Heart left ventricle (tissue), 16 donors: ENCODE measurements around the gene NKIRAS2. TPM values are rescaled to one million over a fixed set of nuclear protein-coding genes. Genes with fewer than 3 reads are reported as not detected.
A peak's percentile ranks its signal among the peaks of the same experiment; 100 is the strongest.
"Not testable (repeated sequence)": the region's sequence is repeated elsewhere in the genome, so short reads cannot be mapped to it uniquely, and the experiment has no call there.

ENCODE experiments used
- ATAC-seq, 4 donors: fragments of 200-7000 bp; cut with Tn5 transposase; one replicate each; pipeline ENCODE4 v1.9.1; 2020 to 2022; ENCODE audit warnings: moderate library complexity in 4 of 4, mild to moderate bottlenecking in 3 of 4, moderate number of reproducible peaks in 1 of 4
- DNase-seq, 5 donors: peaks; one replicate each; pipeline ENCODE4 v3.0.0-alpha.2; 2020
- H3K27ac ChIP-seq, 12 donors: fragments of 200-600 bp; sonication (generic) in 4 of 12; one replicate each; pipeline versions ENCODE4 v1.5.0 to v1.8.0; 2016 to 2022; ENCODE audit warnings: mild to moderate bottlenecking in 2 of 12
- H3K27me3 ChIP-seq, 9 donors: fragments of 200-600 bp; sonication (generic) in 2 of 9; one replicate each; pipeline versions ENCODE4 v1.5.1 to v1.8.0; 2016 to 2022; ENCODE audit warnings: mild to moderate bottlenecking in 3 of 9
- H3K36me3 ChIP-seq, 9 donors: fragments of 200-600 bp; sonication (generic) in 2 of 9; one replicate each; pipeline versions ENCODE4 v1.5.0 to v1.8.0; 2018 to 2022; ENCODE audit warnings: mild to moderate bottlenecking in 2 of 9
- H3K4me1 ChIP-seq, 12 donors: fragments of 200-600 bp; sonication (generic) in 4 of 12; one replicate each; pipeline versions ENCODE4 v1.5.0 to v1.8.0; 2016 to 2022; ENCODE audit warnings: mild to moderate bottlenecking in 3 of 12
- H3K4me3 ChIP-seq, 12 donors: fragments of 200-600 bp; sonication (generic) in 4 of 12; one replicate each; pipeline versions ENCODE4 v1.5.0 to v1.8.0; 2017 to 2022; ENCODE audit warnings: mild to moderate bottlenecking in 9 of 12, moderate library complexity in 4 of 12
- H3K9me3 ChIP-seq, 12 donors: fragments of 200-600 bp; sonication (generic) in 4 of 12; one replicate each; pipeline versions ENCODE4 v1.5.0 to v1.8.0; 2016 to 2022; ENCODE audit warnings: mild to moderate bottlenecking in 1 of 12
- POLR2A ChIP-seq, 2 donors: fragments of 450-650 bp; IDR thresholded peaks; one replicate each; pipeline ENCODE4 v1.6.1; 2017; ENCODE audit warnings: antibody characterized with exemption in 2 of 2, mild to moderate bottlenecking in 2 of 2, moderate library complexity in 2 of 2
- WGBS, 4 donors: extraction: QIAGEN DNeasy Blood & Tissue Kit in 2 of 4; methylation state at CpG; one replicate each; pipeline versions ENCODE4 v1.1.5 to v1.1.7; 2013 to 2018; 5-methylcytosine and 5-hydroxymethylcytosine counted together
- intact Hi-C, 10 donors: fragments of 100-400 bp; cut with DNase I; formaldehyde crosslinking; loops; one replicate each; pipeline versions ENCODE4 v1.11.1 to v1.14.2; 2022
- polyA plus RNA-seq, 2 donors: library from polyadenylated mRNA; stranded (reverse); fragments of 200-250 nt; gene quantifications; one replicate each; pipeline ENCODE4 v1.2.3, GENCODE V29; 2013
- total RNA-seq, 9 donors: library from RNA; depleted of rRNA in 2 of 9; stranded (reverse); fragments of >200 nt in 2 of 9; fragmentation: NEBNext Ultra II Directional in 3 of 9; extraction: Animal tissue kit (Norgen Biotek cat#: 25700) in 3 of 9; gene quantifications; one replicate each; pipeline versions ENCODE4 v1.1.0 to v1.2.4, GENCODE V29; 2016 to 2023
- TF ChIP-seq, protein P1 (sequence below), 12 donors: fragments of 200-600 bp; sonication (generic) in 4 of 12; IDR thresholded peaks; one replicate each; pipeline versions ENCODE4 v1.5.0 to v1.8.0; 2018 to 2022; ENCODE audit warnings: antibody characterized with exemption in 12 of 12, mild to moderate bottlenecking in 5 of 12
- donor health status: ischemic (EF 13 %, LVEDD 7.1; RV severe dilation, severe dysfunction).
- donor health status: healthy with polysubstance abuse.
- donor health status: DM: no; HTN: yes; CAD: no.
- donor health status: DM: no; HTN: no; CAD: no.
- donor health status: ischemic (EF 25% LVEDD 6.9; RV normal size, moderate dysfunction).
- donor health status: ischemic (EF 25% LVEDD 5.7; RV mildly dilated, moderate dysfunction).
- donor health status: healthy.
- donor health status: DM: yes; HTN: yes; CAD: no.
- donor health status: ischemic (EF 35%, LVEDD 5.7; RV mildly dilated, moderate dysfunction).
- donor health status: nonischemic (EF 11% LVEDD 7.7; RV severe dilation, severe dysfunction).
- donor health status: DM: yes; HTN: yes; CAD: no.
- donor health status: PGD.
- donor health status: ischemic (EF 29% LVEDD 5.4; RV normal size, mild dysfunction).
- donor health status: nonischemic (EF 23%, LVEDD 6.1; RV moderate dilation, normal function).

Gene NKIRAS2
- total and polyA plus RNA-seq, 11 donors: 50.6 to 78.9 (median 55.9) TPM

DNA sequence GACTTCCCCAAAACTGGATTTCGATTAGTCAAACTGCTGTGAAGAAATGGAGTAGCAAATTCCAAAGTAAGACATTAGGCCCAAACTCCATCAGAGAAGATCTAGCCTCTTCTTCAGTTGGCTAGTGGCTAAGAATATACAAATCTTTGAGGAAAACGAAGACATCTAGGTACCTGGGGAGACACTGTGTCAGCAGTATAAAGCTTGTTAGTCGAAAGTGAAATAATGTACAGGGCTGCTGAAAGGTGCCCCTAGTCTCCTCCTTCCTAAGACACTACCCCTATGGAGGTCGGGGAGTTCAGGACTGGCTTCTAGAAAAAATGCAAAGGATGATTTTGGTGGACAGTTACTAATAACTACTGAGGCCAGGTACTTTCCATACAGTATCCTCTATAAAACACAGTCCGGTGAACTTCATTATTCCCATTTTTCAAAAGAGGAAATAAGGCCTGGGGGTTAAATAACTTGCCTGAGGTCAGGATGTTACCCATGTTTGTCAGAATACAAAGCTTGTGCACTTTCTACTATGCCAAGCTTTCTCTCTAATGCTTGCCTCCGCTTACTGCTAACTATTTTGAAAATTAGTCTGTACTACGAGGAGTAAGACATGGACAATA, 17.6 kb upstream of the NKIRAS2 start:
- peak overlapping the region in 1 of 12 donors; percentile 32 for H3K27ac ChIP-seq
- no peak for ATAC-seq
- H3K4me1 ChIP-seq: peaks cover 0 to 70% (median 28%) of the 10 kb centered on the region in 12 donors
- H3K27me3 ChIP-seq: no peaks in the 10 kb centered on the region
- no peak for DNase-seq
- peaks cover 0 to 63% (median 54%) of the 10 kb centered on the region in 9 donors for H3K36me3 ChIP-seq
- intact Hi-C loops: no loop called here
- WGBS, 4 donors: 85 to 89% (median 88%) methylated on average over 7 of the region's 7 CpGs
- no peak overlapping the region for H3K4me3 ChIP-seq
- H3K9me3 ChIP-seq: no peaks in the 10 kb centered on the region
- no peak for TF ChIP-seq POLR2A (IDR thresholded peaks at IDR 0.05)
- TF ChIP-seq, protein P1, sequence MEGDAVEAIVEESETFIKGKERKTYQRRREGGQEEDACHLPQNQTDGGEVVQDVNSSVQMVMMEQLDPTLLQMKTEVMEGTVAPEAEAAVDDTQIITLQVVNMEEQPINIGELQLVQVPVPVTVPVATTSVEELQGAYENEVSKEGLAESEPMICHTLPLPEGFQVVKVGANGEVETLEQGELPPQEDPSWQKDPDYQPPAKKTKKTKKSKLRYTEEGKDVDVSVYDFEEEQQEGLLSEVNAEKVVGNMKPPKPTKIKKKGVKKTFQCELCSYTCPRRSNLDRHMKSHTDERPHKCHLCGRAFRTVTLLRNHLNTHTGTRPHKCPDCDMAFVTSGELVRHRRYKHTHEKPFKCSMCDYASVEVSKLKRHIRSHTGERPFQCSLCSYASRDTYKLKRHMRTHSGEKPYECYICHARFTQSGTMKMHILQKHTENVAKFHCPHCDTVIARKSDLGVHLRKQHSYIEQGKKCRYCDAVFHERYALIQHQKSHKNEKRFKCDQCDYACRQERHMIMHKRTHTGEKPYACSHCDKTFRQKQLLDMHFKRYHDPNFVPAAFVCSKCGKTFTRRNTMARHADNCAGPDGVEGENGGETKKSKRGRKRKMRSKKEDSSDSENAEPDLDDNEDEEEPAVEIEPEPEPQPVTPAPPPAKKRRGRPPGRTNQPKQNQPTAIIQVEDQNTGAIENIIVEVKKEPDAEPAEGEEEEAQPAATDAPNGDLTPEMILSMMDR (IDR thresholded peaks at IDR 0.05): no peak

DNA sequence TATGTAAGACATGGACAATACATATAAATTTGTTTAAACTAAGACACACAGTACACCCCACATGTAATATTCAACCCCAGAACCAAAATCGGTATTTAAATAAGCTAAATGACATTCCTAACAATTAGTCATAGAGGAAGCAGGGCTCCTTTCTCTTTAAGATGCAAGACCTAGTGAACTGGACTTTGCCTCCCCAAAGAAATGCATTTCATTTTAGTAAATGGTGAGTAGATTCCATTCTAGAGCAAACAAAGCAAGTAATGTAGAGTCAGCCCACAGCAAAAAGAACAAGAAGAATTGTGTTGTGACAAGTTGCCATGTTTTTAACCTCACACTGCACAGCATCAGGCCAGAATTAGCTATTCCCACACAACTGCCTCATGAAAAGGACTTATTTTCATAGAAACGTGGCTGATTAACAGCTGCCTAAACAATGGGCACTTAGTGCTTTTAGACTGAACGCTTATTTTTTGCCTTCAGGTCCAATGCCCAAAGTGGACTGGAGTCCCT, 17.0 kb upstream of the NKIRAS2 start:
- no peak for DNase-seq
- Histone ChIP-seq H3K4me1 (peaks cover 0 to 74% (median 32%) of the 10 kb centered on the region in 12 donors), H3K9me3 (no peaks in the 10 kb centered on the region), H3K27me3 (no peaks in the 10 kb centered on the region), H3K27ac (peak overlapping the region in 1 of 12 donors; percentile 32), H3K36me3 (peaks cover 0 to 63% (median 49%) of the 10 kb centered on the region in 9 donors), H3K4me3 (no peak overlapping the region)
- ATAC-seq: no peak
- intact Hi-C loops: no loop called here
- 79 to 89% (median 85%) methylated on average over 3 of the region's 3 CpGs for WGBS, 4 donors
- no peak for TF ChIP-seq POLR2A (IDR thresholded peaks at IDR 0.05)
- TF ChIP-seq, protein P1 (IDR thresholded peaks at IDR 0.05): no peak

DNA sequence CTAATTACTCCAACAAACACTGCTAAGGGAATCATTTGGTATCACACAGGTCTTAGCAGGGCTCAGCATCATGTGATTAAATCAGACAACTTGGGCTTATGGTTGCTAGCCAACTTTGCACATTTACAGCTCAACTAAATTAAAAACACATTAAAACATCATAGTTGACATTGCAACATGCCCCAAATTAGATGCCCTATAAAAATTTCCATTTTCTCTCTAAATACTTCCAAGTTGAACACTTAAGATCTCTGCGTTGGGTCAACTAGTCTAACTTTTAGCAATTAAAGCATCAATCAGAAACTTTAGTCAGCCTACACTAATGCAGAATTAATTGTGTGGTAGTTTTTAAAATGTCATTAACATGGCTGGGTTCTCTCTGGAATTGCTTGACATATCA, 14.7 kb upstream of the NKIRAS2 start:
- Histone ChIP-seq H3K27ac (no peak overlapping the region), H3K4me1 (peaks cover 0 to 82% (median 46%) of the 10 kb centered on the region in 12 donors), H3K4me3 (no peak overlapping the region), H3K27me3 (no peaks in the 10 kb centered on the region), H3K9me3 (no peaks in the 10 kb centered on the region), H3K36me3 (peaks cover 0 to 49% (median 26%) of the 10 kb centered on the region in 9 donors)
- ATAC-seq (no peak), DNase-seq (no peak)
- 76 to 87% (median 79%) methylated on average over 1 of the region's 1 CpG for WGBS, 4 donors
- TF ChIP-seq, protein P1 (IDR thresholded peaks at IDR 0.05): no peak
- TF ChIP-seq POLR2A (IDR thresholded peaks at IDR 0.05): no peak
- intact Hi-C loops: no loop called here

DNA sequence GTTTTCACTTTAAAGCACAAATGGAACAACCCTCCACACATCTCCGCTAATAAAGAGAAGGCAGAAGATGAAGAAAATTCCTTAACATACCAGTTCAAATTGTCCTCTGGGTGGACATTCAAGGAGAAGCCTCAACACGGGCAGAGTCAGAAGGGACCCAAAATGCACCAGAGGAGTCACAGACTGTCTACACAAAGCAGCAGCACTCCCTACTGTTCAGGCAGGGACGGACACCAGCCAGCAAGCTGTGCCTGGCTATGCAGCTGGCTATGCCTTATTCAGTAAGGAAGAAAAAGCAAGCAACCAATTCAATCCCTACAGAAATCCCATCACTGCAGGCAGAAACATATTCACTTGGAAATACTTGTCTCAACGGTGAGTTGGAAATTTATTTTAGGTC, 10.7 kb upstream of the NKIRAS2 start:
- Histone ChIP-seq H3K27me3 (no peaks in the 10 kb centered on the region), H3K27ac (no peak overlapping the region), H3K36me3 (peaks cover 0 to 17% (median 0%) of the 10 kb centered on the region in 9 donors), H3K4me1 (peaks cover 0 to 92% (median 60%) of the 10 kb centered on the region in 12 donors), H3K9me3 (no peaks in the 10 kb centered on the region), H3K4me3 (no peak overlapping the region)
- TF ChIP-seq, protein P1 (IDR thresholded peaks at IDR 0.05): peak in 2 of 12 donors; percentile 12 to 18
- TF ChIP-seq POLR2A (IDR thresholded peaks at IDR 0.05): no peak
- ATAC-seq: peak in 2 of 4 donors; percentile 40 to 47
- intact Hi-C loops: no loop called here
- DNase-seq: no peak
- WGBS, 4 donors: 72 to 78% (median 74%) methylated on average over 4 of the region's 4 CpGs

DNA sequence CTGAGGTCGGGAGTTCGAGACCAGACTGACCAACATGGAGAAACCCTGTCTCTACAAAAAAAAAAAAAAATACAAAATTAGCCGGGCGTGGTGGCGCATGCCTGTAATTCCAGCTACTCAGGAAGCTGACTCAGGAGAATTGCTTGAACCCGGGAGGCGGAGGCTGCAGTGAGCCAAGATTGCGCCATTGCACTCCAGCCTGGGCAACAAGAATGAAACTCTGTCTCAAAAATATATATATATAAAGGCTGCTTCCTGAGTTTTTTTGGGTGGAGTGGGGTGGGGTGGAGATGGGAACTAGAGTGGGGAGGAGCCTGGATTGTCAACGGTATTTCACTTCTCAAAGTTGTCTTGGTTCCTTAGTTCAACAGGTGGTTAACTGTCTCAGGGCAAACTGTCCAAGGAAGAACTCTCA, 9.6 kb upstream of the NKIRAS2 start:
- WGBS, 4 donors: 61 to 67% (median 64%) methylated on average over 9 of the region's 9 CpGs
- not testable (repeated sequence) for H3K4me3 ChIP-seq, H3K27me3 ChIP-seq, H3K9me3 ChIP-seq
- peaks cover 0 to 24% (median 0%) of the 10 kb centered on the region in 9 donors for H3K36me3 ChIP-seq
- DNase-seq (peak in 1 of 5 donors; percentile 49), ATAC-seq (peak in 2 of 4 donors; percentile 22 to 42)
- peaks cover 0 to 91% (median 59%) of the 10 kb centered on the region in 12 donors for H3K4me1 ChIP-seq
- H3K27ac ChIP-seq: peak overlapping the region in 2 of 12 donors; percentile 25 to 77
- intact Hi-C loops: loop anchor here in 1 of 10 donors (5.0 kb wide), 1 partner anchor 43 kb away; the partner anchor contains the start of gene CNP
